Measurements from ENCODE around the gene LYPD6.
"Not testable (repeated sequence)": the region's sequence is repeated elsewhere in the genome, so short reads cannot be mapped to it uniquely, and the experiment has no call there.

LYPD6 gene

DNA sequence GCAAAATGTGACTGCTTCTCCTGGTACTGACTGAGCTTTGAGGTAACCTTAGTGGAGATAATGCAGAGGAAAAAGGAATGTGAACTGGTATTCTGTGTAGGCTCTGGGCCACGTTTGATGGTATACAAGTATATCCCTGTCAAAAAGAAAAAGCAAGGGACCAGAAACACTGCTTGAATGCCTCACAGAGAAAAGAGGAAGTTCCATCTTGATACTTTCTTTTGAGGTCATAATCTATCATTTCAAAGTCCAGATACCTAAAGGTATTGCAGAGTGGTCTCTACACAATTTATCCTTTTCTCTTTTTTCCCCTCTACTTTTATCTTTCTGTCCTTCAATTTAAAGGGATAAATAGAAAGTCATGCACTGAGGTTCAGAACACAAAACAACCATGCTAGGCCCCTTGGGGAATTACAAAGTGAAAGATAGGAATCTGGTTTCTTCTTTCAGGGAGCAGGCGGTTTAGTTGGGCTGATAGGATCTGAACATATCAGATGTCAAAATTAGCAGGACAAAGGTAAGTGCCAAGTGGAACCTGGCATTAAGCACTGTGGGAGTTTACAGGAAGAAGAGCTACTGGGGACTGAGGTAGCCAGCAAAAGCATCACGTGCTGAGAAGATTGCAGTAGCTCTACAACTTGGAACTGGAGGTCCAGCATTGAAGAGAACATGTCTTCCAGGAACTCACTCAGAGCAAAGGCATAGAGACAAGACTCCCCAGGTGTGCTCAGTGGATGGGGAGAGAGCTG, 121.2 kb downstream of the LYPD6 start:
- DNase-seq (ENCODE audit: low spot score), result no peak

DNA sequence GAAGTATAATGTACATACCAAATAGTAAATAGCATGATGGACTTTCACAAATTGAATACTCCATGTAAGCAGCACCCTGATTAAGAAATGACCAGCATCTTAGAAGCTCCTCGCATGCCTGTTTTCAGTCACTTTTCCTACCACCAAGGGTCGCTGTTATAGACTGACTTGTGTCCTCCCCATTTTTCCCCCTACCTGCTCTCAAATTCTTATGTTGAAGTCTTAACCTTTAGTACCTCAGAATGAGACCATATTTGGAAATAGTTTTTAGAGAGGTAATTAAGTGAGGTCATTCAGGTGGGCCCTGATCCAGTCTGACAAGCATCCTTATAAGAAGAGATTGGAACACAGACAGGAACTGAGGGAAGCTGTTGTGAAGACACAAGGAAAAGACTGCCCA, 125.9 kb downstream of the LYPD6 start:
- DNase-seq (ENCODE audit: low spot score), result no peak

- DNase-seq (ENCODE audit: low spot score), result no peak
These were observed 128.1 kb downstream of the LYPD6 start for GRCh38 chr2:149458502-149458901.

DNA sequence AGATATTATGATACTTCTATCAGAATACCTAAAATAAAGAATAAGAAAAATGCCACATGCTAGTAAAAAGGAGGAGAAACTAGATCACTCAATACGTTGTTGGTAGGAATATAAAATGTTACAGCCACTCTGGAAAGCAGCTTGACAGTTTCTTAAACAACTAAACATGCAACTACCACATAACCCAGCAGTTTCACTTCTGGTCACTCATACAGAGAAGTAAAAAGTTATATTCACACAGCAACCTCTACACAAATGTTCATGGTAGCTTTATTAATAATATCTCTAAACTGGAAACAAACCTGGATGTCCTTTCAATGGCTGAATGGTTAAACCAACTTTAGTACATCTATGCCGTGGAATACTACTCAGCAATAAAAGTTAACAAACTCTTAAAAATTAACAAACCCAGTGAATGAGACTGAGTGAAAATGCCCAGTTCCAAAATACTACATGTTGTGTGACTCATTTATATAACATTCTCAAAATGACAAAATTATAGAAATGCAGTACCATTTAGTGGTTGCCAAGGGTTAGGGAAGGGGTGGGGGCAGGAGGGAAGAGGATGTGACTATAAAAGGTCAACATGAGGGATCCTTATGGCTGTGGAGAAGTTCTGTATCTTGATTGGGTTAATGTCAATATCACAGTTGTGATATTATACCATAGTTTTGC, 133.1 kb downstream of the LYPD6 start:
- no peak for DNase-seq (ENCODE audit: low spot score)

GRCh38 chr2:149464396-149464795, 134.0 kb downstream of the LYPD6 start:
- no peak for DNase-seq (ENCODE audit: low spot score)

- DNase-seq (ENCODE audit: low spot score), result no peak
These were observed 135.5 kb downstream of the LYPD6 start for GRCh38 chr2:149465873-149466272.

DNA sequence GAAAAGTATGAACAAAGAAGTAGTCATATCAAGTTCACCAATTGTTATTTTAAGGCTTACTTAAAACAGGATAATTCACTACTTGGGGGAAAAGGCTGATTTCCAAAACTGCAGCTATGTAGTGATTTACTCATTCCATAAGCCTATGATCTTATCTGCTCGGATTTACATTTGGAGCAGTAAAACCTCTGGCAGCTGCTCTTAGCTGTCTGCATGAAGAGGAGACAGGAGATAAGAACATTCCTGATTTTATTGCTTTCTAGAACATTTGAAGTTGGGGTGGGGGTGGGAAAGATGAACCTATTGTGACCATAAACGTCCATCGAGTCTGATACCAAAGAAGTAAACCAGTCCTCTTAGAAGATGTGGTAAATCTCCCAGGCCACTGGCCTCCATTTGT, 136.2 kb downstream of the LYPD6 start:
- no peak for DNase-seq (ENCODE audit: low spot score)

DNA sequence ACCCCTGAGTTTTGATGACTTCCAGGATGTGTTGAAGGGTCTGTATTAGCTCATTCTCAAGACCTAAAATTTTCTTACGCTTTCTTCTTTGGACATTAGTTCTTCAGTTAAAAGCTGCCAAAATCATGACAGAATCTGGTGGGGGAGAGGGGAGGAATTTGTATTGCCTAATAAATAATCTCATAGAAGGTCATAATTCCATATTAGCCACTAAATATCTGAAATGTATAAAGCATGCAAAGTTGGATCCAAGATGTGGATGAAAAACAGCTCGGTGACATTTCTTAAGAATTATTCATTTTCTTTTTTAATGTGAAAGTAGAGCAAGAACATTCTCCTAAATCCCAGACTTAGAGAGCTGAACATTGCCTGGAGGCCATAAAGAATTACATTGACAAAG, 137.0 kb downstream of the LYPD6 start:
- DNase-seq (ENCODE audit: low spot score), result no peak

- DNase-seq (ENCODE audit: low spot score), result no peak
These were observed 138.2 kb downstream of the LYPD6 start for GRCh38 chr2:149468636-149469035.

DNA sequence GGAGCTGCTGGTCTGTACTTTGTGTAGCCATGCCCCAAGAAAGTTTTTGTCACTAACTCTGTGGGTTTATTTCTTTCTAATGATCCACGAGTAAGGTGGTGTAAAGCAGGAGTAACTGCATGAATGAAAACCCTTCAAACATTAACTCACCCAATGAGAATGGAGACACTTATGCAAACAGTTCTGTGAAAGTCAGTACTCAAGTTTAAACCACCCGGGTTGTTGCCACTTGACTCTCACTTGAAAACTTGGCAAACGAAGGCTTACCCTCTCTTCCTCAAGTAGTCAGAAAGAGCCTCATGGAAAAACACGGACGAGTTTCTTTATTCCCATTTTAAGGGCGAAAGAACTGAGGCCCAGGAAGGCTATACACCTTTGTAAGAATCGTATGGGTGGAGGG, 139.7 kb downstream of the LYPD6 start:
- DNase-seq (ENCODE audit: low spot score), result no peak

DNA sequence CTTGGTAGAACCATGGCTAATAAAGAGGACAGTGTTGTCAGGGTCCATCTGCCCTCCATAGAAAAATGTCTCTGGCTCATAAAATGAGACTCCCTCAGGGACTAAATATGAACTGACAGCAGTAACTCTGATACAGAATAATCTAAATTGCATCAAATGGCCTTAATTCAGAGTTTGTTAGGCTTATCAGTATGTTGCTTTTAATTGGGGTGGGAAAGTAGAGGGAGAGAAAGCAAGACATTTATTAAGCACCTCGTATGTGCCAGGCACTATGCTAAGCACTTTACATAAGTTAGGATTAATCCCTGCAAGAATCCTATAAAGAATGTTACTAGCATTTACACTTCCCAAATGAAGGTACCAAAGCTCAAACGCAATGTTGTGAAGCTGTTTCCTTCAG, 142.0 kb downstream of the LYPD6 start:
- DNase-seq (ENCODE audit: low spot score), result no peak

- no peak for DNase-seq (ENCODE audit: low spot score)
These were observed 142.7 kb downstream of the LYPD6 start for GRCh38 chr2:149473068-149473467.

DNA sequence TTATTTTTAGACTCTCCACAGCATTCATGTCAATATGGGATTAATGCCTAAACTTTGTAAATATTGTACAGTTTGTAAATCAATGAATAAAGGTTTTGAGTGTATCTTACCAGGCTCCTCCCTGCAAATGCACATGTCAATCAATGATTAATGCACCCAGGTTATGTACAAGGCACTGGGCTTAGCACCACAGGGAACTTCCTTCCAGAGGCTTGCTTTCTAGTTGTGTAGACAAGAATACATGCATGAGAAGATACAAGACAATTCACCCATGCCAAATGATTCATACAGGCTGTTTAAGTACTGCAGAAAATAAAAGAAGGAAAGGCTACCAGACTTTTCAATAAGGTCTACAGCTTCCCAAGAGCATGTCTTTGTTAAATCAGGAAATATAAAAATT, 143.1 kb downstream of the LYPD6 start:
- no peak for DNase-seq (ENCODE audit: low spot score)

DNA sequence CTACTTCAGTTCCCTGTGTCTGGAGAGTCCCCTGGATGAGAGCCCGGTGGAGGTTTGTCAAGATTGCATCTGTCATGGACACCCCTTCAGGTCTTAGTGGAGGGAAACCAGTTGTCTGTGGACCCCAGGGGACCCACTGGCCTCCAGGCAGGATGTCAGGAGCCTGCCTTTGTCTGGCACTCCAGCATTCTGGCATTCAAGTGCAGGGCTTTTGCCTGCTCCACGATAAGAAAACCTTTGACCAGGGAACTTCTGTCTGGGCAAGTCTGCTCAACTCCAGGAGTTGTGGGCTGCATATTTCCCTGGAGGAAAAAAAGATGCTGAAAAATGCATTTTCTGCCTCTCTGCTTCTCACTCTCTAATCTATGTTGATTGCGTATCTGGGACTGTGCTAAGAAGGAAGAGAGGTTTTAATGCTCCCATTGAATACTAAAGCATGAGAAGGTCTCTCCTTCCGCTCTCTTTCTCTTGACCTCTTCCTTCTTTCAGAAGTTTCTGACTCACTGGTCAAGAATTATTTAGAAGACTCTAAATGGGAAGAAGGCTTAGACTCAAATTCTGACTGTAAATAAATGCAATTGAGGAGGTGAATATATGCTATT, 152.7 kb downstream of the LYPD6 start:
- DNase-seq (ENCODE audit: low spot score), result no peak

- no peak for DNase-seq (ENCODE audit: low spot score)
These were observed 156.3 kb downstream of the LYPD6 start for GRCh38 chr2:149486664-149487063.

- no peak for DNase-seq (ENCODE audit: low spot score)
These were observed 156.8 kb downstream of the LYPD6 start for GRCh38 chr2:149487189-149487588.

DNA sequence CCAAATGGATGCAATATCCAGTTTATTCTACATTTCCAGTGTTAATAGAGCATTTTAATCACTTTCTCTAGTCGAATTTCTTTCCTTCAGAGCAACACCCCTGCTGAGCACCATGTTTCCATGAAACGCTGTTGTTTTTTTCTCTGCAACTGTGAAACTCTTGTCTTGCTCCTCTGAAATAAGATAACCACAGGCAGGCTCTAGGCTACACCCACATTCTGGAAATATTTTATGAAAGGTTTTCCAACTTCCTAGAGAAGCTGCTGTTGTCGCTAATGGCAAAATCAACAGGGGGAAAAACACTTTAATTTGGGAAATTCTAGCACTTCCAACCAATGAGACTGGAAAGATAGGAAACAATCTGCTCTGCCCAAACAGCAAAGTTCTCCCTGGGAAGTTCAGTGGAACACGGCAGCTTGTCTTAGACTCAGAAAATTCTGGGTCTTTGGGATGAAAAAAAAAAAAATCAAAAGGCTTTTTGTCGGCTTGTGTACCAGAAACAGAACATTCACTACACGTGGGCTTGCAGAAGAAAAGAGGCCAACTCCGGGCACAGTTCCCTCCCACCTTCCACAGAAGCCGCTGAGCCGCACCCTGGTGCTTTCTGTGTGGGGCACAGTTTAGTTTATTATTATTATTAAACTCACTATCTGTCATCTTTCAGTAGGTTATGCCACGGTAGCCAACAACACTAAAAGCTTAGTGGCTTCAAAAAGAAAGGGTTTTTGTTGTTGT, 158.5 kb downstream of the LYPD6 start:
- no peak for DNase-seq (ENCODE audit: low spot score)

- no peak for DNase-seq (ENCODE audit: low spot score)
These were observed 159.1 kb downstream of the LYPD6 start for GRCh38 chr2:149489452-149489851.

GRCh38 chr2:149490296-149490695, 159.9 kb downstream of the LYPD6 start:
- no peak for DNase-seq (ENCODE audit: low spot score)

- no peak for DNase-seq (ENCODE audit: low spot score)
These were observed 162.5 kb downstream of the LYPD6 start for GRCh38 chr2:149492923-149493322.

GRCh38 chr2:149499204-149499603, 168.8 kb downstream of the LYPD6 start:
- not testable (repeated sequence) for DNase-seq (ENCODE audit: low spot score)

GRCh38 chr2:149506808-149507207, 176.4 kb downstream of the LYPD6 start:
- not testable (repeated sequence) for DNase-seq (ENCODE audit: low spot score)

- no peak for DNase-seq (ENCODE audit: low spot score)
These were observed 177.6 kb downstream of the LYPD6 start for GRCh38 chr2:149507974-149508373.

Measured in SW480 (cell line).